NCI-H748 (cell line): ENCODE results near the gene INHBE.
A peak's percentile ranks its signal among the peaks of the same experiment; 100 is the strongest.
"Not testable (repeated sequence)": the region's sequence is repeated elsewhere in the genome, so short reads cannot be mapped to it uniquely, and the experiment has no call there.

Experiments
- DNase-seq: peaks from one replicate; lab custom pipeline; 2025; ENCODE audit not compliant: unreplicated experiment; lab: John Stamatoyannopoulos, UW

Gene INHBE

GRCh38 chr12:57454566-57455373 is at the start of gene INHBE:
Gene INHBE (plus strand): TSS chr12:57455307. CDS start chr12:57455537, 230 bp downstream.
- DNase-seq, result peak; percentile 62

- no peak for DNase-seq
These were observed 44.6 kb upstream of the INHBE start for GRCh38 chr12:57410534-57410933.

- DNase-seq, result not testable (repeated sequence)
These were observed 40.9 kb upstream of the INHBE start for GRCh38 chr12:57414160-57414559.

- no peak for DNase-seq
These were observed 40.0 kb upstream of the INHBE start for GRCh38 chr12:57415088-57415487.

GRCh38 chr12:57416039-57416996 is 38.8 kb upstream of the INHBE start:
- DNase-seq, result no peak

GRCh38 chr12:57418255-57418654 is 36.9 kb upstream of the INHBE start:
- DNase-seq, result no peak

GRCh38 chr12:57419495-57419894 is 35.6 kb upstream of the INHBE start:
- no peak for DNase-seq

- no peak for DNase-seq
These were observed 34.6 kb upstream of the INHBE start for GRCh38 chr12:57420482-57420881.

GRCh38 chr12:57426948-57427347 is 28.2 kb upstream of the INHBE start:
- DNase-seq, result not testable (repeated sequence)

GRCh38 chr12:57428965-57429364 is 26.1 kb upstream of the INHBE start:
- no peak for DNase-seq

- no peak for DNase-seq
These were observed 25.5 kb upstream of the INHBE start for GRCh38 chr12:57429473-57430111.

GRCh38 chr12:57430112-57430930 is 24.8 kb upstream of the INHBE start:
- DNase-seq, result peak; percentile 87

- DNase-seq, result peak; percentile 96
These were observed 24.1 kb upstream of the INHBE start, which contains the start of gene R3HDM2 for GRCh38 chr12:57430931-57431566. Gene R3HDM2 (minus strand): TSS chr12:57431043. CDS start chr12:57310428, 120,615 bp downstream.

GRCh38 chr12:57431654-57432188 is 23.4 kb upstream of the INHBE start:
- DNase-seq, result no peak

GRCh38 chr12:57433370-57433769 is 21.7 kb upstream of the INHBE start:
- DNase-seq, result no peak

- no peak for DNase-seq
These were observed 20.4 kb upstream of the INHBE start, which contains the start of gene INHBC for GRCh38 chr12:57434517-57435223. Gene INHBC (plus strand): TSS chr12:57434784. CDS start chr12:57434887, 103 bp downstream.

- DNase-seq, result no peak
These were observed 19.8 kb upstream of the INHBE start for GRCh38 chr12:57435293-57435692.

GRCh38 chr12:57438400-57438799 is 16.7 kb upstream of the INHBE start:
- no peak for DNase-seq

- no peak for DNase-seq
These were observed 15.3 kb upstream of the INHBE start for GRCh38 chr12:57439762-57440266.
